DMS153 treated with DMSO at 0.1 percent for 48 hours (cell line): ENCODE results near the gene ZNF442.
"Not testable (repeated sequence)": the region's sequence is repeated elsewhere in the genome, so short reads cannot be mapped to it uniquely, and the experiment has no call there.

Experiments used
- DNase-seq: peaks from one replicate; lab custom pipeline; 2025; ENCODE audit not compliant: unreplicated experiment; lab: John Stamatoyannopoulos, UW

The ZNF442 gene

DNA sequence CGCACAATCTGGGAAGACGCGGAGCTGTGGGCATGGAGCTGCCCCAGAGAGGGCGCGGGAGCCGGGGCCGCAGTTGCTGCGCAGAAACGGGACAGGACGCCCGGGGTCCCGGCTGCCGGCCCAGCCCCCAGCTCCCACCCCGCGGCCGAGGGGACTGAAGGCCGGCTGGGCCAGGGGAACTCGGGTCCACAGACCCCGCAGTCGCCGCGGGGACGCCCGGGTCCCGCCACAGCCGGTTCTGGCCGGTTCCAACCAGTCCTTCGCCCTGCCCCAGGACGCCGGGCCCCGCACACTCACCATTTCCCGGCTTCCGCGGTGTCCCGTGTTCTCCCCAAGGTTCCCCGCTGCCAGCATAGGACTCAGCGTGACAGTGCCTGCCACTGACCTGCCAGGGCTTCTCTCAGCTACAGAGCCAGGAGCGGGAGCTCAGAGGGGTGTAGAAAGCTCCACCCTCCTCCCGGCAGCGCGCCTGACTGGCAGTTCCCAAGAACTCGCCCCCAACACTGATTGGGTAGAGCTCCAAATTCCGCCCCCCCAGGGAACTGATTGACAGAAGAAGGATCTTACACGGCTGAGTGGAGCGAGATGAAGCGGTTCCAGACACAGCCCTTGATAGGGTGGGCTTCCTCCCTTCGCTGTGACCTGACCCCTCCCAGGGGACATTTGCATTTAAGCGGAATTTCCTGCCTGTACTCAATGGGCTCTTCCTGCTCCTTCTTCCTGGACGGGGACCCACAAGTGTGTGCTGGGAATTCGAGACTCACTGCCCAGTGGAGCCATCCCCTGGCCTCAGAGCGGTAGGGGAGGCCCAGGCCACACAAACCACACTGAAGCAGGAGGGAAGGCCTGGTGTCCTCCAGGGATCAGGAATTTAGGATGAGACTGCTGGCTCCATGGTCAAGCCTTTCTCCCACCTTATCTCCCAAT is at the start of gene ZNF442:
Gene ZNF442 (minus strand): TSS at position 448 of the 927 bp plus-strand sequence. CDS start 2,052 bp downstream, outside the sequence.
- peak; percentile 25 for DNase-seq

DNA sequence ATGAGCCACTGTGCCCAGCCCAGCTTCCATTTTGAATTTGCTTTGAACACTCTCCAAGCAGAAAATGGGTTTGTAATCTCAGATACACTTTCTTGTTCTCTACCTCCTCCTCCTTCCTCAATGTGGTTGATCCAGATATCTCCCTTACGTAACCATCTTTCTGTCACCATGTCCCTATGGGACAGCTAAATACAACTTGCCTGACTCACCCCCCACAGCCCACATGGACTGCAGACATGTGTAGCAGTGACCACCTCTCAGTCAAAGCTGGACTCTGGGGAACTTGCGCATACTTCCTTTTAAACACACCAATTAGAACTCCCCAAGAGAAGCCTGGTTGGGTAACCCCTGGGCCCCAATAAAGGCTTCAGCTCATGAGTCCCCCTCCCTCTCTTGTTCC is 46.4 kb upstream of the ZNF442 start:
- no peak for DNase-seq

DNA sequence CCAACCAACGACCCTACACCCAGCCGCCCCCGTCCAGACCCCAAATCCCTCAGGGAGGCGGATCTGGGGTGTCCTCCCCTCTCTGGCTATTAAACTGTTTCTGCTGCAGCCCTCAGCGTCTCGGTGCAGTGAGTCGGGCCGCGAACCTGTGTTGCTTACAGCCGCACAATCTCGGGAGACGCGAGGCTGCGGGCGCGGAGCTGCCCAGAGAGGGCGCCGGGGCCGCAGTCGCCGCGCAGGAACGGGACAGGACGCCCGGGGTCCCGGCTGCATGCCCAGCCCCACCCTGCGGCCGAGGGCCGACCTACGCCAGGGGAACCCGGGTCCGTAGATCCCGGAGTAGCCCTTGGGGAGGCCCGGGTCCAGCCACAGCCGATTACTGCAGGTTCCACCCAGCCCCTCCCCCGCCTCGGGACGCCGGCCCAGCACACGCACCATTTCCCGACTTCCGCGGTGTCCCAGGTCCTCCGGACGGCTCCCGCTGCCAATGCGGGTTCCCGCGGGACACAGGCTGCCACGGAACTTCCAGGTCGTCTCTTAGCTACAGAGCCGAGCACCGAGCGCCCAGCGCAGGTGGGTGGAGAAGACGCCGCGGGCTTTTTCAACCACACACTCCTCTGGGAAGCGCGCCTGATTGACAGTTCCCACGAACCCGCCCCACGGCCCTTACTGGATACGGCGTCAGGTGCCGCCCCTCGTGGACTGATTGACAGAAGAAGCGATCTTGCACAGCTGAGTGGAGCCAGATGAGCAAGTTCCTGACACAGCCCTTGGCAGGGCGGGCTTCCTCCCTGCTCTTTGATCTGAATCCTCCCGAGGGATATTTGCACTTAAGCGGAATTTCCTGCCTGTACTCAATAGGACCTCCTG is 35.4 kb upstream of the ZNF442 start, which contains the start of gene ZNF799:
Gene ZNF799 (minus strand): TSS at position 639 of the 870 bp plus-strand sequence. CDS start 201 bp downstream, at position 438.
- peak; percentile 79 for DNase-seq

DNA sequence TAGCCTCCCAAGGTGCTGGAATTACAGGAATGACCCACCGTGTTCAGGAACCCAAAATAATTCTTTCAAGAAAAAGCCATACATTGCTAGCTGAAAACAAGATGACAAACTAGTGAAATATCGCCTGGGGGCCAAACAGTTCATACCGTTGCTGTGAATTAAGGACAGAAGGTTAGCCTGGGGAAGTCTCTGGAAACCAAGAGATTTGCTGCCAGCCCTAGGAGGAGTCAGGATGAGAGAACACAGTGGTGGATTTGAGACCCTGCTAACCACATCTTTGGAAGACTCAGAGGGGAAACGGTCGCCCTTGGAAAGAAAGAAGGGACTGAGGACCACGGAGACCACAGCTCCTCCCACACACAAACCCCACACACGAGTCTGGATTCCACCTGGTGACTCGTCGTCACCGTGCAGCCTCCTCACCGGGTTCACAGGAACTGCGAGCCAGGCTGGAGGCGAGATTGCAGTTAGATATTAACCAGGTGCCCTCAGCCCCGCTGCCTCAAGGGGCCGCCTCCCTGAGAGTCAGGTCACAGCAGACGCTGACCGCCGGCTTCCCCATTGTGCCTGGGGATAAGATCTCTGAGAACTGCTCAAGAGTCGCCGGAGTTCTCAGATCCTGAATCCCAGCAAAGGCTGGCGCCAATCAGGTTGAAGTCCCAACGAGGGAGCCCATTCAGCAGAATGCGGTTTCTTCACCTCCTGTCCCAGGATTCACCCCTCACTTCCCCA is 34.6 kb upstream of the ZNF442 start:
- DNase-seq = not testable (repeated sequence)

DNA sequence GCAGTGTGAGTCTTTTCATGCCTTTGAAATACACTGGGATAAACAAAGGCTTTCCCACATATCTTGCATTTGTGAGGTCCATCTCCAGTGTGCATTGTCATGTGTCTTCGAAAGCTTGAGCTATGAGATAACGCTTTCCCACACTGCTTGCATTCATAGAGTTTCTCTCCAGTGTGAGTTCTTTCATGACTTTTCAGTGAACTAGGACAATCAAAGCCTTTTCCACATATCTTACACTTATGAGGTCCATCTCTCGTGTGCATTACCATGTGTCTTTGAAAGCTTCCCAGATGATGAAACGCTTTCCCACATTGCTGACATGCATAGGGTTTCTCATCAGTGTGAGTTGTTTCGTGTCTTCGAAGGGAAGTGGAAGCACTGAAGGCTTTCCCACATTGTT is 25.7 kb upstream of the ZNF442 start:
- not testable (repeated sequence) for DNase-seq

DNA sequence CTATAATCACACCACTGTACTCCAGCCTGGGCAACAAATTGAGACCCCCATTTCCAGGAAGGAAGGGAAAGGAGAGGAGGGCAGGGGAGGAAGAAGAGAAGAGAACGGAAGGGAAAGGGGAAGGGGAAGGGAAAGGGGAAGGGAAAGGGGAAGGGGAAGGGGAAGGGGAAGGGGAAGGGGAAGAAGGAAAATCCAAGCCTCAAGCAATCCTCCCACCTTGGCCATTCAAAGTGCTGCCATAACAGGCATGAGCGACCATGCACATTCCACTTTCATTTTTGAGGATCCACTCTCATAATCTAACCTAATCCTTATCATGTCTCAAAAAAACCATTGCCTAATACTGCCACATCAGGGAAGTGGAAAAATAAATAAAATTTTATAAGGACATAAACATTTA is 20.9 kb upstream of the ZNF442 start:
- DNase-seq = not testable (repeated sequence)

DNA sequence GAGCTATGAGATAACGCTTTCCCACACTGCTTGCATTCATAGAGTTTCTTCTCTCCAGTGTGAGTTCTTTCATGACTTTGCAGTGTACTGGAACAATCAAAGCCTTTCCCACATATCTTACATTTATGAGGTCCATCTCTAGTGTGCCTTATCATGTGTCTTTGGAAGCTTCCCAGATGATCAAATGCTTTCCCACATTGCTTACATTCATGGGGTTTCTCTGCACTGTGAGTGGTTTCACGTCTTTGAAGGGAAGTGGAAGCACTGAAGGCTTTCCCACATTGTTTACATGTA is 14.9 kb upstream of the ZNF442 start:
- DNase-seq = no peak

DNA sequence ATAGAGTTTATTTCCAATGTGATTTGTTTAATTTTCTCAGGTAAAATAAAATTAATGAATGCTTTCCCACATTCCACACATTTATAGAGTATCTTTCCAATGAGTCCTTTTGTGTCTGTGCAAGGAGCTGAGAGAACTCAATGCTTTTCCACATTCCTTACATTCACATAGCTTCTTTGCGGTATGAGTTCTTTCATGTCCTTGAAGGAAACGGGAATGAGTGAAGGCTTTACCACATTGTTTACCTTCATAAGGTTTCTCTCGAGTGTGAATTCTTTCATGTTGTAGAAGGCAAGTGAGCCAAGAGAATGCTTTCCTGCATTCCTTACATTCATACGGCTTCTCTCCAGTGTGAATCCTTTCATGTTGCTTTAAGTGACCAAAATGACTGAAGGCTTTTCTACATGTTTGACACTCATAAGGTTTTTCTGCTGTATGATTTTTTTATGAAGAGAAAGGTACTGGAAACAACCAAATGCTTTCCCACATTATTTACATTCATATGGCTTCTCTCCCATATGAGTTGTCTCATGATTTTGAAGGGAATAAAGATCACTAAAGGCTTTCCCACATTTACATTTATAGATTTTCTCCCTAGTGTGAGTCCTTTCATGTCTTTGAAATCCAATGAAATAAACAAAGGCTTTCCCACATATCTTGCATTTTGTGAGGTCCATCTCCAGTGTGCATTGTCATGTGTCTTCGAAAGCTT is 14.4 kb upstream of the ZNF442 start:
- no peak for DNase-seq

DNA sequence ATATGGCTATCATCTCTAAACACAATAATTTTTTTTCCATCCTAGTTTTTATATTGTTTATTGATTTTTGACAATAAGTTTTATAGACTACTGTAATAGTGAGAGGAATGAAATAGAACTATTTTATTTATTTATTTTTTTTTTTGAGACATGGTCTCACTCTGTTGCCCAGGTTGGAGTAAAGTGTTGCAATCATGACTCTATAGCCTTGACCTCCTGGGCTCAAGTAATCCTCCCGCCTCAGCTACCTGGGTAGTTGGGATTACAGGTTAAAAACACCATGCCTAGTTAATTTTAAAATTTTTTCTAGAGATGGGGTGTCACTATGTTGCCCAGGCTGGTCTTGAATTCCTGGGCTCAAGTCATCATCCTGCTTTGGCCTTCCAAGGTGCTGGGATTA is 8.5 kb upstream of the ZNF442 start:
- DNase-seq = no peak

DNA sequence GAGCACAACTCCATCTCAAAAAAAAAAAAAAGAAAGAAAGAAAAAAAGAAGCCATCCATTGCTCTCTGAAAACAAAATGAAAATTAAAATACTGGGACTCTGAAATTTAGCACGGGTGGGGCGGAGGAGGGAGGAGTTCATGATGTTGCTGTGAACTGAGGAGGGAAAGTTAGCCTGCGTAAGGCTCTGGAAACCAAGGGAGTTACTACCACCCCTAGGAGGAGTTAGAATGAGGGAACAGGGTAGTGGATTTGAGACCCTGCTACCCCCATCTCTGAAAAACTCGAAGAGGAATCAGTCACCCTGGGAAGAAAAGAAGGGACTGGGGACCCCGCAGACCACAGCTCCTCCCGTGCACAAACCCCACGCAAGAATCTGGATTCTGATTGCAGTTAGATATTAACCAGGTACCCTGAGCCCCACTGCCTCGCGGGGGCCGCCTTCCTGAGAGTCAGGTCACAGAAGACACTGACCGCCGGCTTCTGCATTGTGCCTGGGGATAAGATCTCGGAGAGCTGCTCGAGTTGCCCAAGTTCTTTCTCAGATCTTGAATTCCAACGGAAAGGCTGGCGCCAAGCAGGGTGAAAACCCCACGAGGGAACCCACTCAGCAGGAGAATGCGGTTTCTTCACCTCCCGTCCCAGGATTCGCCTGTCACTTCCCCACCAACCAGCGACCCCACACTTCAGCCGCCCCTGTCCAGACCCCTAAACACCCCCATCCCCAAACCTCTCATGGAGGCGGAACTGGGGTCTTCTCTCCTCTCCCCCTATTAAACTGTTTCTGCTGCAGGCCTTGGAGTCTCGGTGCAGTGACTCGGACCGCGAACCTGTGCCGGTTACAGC is 870 bp downstream of the ZNF442 start:
- DNase-seq = no peak

DNA sequence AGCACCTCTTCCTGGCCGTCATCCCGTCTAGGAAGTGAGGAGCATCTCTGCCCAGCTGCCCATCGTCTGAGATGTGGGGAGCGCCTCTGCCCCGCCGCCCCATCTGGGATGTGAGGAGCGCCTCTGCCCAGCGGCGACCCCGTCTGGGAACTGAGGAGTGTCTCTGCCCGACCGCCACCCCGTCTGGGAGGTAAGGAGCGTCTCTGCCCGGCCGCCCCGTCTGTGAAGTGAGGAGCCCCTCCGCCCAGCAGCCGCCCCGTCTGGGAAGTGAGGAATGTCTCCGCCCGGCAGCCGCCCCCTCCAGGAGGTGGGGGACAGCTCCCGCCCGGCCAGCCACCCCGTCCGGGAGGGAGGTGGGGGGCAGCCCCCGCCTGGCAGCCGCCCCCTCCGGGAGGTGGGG is 3.2 kb downstream of the ZNF442 start:
- not testable (repeated sequence) for DNase-seq

DNA sequence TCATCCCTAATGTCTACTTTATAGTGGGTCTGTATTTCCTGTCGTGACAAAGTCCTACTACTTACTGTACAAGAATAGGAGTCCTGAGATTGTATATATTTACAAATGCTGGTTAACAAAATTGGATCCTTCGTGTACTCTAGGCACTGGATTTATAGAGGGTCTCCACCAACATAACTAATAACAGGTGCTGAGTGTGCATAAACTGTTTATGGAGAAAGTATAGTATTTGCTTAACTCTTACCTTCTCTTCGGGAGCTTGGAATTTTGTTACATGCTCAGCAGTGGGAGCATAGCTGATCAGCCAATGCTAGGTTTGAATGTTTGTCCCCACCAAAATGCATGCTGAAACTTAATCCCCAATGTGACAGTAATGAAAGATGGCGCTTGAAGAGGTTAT is 12.1 kb downstream of the ZNF442 start:
- DNase-seq = no peak

DNA sequence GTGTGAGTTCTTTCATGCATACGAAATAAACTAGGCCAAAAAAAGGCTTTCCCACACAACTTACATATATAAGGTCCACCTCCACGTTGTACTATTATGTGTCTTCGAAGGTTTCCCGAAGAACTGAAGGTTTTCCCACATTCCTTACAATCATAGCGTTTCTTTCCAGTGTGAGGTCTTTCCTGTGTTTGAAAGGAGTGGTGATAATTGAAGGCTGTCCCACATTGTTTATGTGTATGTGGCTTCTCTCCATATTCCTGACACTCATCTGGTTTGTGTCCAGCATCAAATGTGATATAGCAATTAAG is 14.6 kb downstream of the ZNF442 start:
- DNase-seq = no peak

DNA sequence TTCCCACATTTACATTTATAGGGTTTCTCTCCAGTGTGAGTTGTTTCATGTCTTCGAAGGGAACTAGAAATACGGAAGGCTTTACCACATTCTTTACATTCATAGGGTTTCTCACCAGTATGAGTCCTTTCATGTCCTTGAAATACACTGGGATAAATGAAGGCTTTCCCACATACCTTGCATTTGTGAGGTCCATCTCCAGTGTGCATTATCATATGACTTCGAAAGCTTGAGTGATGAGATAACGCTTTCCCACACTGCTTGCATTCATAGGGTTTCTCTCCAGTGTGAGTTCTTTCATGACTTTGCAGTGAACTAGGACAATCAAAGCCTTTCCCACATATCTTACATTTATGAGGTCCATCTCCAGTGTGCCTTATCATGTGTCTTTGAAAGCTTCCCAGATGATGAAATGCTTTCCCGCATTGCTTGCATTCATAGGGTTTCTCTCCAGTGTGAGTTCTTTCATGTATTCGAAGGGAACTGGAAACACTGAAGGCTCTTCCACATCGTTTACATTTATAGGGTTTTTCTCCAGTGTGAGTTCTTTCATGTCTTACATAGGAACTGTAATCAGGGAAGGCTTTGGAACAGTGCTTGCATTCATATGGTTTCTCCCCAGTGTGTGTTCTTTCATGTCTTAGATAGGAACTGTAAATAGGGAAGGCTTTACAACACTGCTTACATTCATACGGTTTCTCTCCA is 15.1 kb downstream of the ZNF442 start:
- no peak for DNase-seq

DNA sequence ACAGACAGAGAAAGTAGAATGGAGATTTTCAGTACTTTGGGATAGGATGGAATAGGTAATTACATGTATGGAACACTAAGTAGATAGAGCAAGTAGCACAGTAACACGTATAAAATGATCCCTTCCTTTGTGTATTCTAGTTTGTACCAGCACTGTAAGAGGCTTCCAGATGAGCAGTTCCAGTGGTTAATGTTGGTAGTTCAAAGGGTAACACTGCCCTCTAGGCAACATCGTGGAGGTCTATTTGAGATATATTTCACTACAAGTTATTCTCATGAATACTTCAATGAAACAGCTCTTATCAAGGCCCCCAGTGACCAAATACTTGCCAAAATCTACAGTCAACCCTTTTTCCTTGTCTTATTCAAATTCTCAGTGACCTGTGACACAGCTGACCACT is 18.6 kb downstream of the ZNF442 start:
- no peak for DNase-seq

DNA sequence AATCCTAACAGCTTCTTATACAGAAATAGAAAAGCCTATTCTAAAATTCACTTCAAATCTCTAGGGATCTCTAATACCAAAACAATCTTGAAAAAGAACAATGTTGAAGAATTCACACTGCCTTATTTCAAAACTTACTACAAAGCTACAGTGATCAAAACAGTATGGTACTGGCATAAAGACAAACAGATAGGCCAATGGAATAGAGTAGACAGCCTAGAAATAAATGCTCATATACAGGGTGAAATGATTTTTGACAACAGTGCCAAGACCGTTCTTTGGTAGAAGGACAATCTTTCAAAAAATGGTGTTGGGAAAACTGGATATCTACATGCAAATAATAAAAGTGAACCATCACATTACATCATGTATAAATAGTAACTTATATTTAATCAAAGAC is 20.3 kb downstream of the ZNF442 start:
- DNase-seq = no peak

DNA sequence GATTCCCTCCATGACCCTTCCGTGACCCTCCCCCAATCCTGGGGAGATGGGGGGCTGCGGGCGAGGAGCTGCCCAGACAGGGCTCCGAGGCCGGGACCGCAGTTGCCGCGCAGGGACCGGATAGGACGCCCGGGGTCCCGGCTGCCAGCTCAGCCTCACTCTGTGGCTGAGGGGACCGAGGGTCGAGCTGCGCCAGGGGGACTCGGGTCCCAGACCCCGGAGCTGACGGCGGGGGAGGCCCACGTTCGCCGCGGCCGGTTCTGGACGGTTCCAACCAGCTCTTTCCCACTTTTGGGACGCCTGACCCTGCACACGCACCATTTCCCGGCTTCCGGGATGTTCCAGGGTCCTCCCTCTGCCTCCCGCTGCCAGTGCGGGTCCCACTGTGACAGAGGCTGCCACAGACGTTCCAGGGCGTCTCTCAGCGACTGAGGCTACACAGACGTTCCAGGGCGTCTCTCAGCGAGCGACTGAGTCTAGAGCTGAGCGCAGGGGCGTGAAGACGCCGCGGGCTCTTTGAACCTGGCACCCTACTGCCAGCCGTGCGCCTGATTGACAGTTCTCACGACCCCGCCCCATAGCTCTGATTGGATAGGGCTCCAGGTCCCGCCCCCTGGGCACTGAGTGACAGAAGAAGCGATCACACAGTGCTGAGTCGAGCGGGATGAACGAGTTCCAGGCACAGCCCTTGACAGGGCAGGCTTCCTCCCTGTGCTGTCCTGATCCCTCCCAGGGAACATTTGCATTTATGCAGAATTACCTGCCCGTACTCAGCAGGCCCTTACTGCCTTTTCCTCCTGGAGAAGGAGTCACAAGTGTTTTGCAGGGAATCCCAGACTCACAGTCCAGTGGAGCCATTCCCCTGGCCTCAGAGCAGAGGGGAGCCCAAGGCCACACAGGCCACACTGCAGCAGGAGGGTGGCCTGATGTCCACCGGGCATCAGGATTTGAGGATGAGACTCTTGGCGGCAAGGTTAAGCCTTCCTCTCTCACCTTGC is 32.0 kb downstream of the ZNF442 start, which contains the start of gene ZNF563:
Gene ZNF563 (minus strand): TSS at position 472 of the 998 bp plus-strand sequence. CDS start 151 bp downstream, at position 321.
- DNase-seq = peak; percentile 91
